Measurements from ENCODE around the gene VWA7.
A peak's percentile ranks its signal among the peaks of the same experiment; 100 is the strongest.

VWA7 gene

DNA sequence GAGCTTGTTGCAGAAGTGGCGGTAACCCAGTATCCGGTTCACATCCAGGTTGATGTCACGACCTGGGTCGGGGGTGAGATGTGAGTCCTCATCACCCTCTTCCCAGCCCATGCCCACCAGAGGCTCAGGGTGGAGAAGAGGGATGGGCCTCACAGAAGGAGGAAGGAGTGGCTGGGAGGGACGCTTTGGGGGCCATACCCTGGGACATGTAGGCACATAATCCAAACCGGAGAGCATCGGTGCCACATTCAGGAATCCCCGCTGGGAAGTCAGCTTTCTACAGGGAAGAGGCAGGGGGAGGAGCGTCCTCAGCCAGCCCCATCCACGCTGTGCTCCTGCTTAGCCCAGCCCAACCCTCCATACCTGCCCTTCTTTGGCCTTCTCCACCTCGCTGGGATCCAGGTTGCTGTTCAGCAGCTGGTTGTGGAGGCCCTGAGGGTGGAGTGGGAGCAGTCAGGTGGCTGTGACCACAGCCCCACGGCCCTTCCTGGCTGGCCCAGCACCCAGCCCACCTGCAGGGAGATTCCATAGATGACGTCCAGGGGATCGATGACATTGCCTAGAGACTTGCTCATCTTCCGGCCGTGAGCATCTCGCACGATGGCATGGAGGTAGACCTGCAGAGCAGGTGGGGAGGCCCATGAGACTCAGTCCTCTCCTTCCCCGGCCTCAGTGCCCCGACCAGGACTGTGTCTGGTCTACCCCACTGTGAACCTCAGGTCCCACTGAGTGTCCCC lies 3.5 kb upstream of the VWA7 start:
- no peak for TF ChIP-seq JUND (IDR thresholded peaks at IDR 0.05; ENCODE audit: low read depth)
- no peak for DNase-seq (ENCODE audit: low read depth in 1 of 2, low spot score in 1 of 2)
- in situ Hi-C loops (cut with HindIII; ENCODE audit: low pct_unique_long_range_greater_than_20kb, low sequenced_read_pairs) = no loop called here

DNA sequence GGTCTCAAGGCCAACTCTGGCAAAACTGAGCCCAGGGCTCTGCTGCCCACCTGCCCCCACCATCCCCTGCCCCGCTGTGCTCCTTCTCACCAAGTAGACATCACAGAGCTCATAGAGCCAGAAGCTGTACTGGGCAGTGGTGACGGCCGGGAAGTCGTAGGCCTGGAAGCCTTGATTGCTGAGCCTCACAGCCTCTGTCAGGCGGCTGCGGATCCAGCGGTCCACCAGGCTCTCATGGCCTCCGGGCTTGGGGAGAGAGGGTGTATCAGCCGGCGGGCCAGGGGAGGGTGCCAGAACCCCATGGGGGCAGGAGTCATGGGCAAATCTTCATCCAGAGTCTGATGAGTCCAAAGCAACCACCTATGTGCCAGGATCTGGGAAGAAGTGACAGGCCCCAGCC lies 2.8 kb upstream of the VWA7 start:
- no peak for TF ChIP-seq JUND (IDR thresholded peaks at IDR 0.05; ENCODE audit: low read depth)
- in situ Hi-C loops (cut with HindIII; ENCODE audit: low pct_unique_long_range_greater_than_20kb, low sequenced_read_pairs) = no loop called here
- no peak for DNase-seq (ENCODE audit: low read depth in 1 of 2, low spot score in 1 of 2)

DNA sequence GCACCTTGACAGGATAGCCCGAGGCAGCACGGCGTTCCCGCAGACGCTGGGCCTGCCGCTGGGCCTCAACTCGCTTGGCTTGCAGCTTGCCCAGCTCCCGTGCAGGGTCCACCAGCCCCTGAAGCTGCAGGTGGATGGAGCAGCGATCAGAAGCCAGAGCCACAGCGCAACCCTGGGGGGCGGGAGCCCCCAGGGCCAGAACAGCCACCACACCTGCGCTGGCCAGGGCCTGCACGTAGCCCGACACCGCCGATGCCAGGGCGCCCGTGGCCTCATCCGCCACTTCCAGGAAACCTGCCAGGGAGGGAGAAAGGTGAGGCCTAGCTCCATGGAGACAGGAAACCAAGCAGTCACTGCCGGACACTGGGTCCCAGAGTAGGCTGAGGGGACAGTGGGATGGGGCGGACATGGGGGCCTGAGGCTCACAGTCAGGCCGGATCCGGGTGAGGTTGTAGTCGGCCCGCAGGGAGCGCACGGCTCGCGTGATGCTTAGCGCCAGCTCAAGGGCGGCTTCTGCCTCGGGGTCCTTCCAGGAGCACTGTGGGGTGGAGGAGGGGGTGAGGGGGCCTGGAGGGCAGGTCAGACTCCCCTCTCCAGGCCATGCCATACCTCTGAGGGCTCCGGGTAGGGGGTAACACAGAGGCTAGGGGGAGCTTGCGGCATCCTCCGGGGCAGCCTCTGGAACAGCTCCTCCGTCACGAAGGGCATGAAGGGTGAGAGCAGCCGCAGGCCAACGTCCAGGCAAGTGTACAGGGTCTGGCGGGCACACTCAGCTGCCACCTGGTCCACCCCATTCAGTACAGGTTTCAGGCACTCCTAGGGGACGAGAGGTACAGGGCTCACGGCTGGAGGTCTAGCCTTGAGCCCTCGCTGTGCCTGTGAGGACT lies 2.1 kb upstream of the VWA7 start:
- no peak for DNase-seq (ENCODE audit: low read depth in 1 of 2, low spot score in 1 of 2)
- in situ Hi-C loops (cut with HindIII; ENCODE audit: low pct_unique_long_range_greater_than_20kb, low sequenced_read_pairs) = no loop called here
- no peak for TF ChIP-seq JUND (IDR thresholded peaks at IDR 0.05; ENCODE audit: low read depth)

DNA sequence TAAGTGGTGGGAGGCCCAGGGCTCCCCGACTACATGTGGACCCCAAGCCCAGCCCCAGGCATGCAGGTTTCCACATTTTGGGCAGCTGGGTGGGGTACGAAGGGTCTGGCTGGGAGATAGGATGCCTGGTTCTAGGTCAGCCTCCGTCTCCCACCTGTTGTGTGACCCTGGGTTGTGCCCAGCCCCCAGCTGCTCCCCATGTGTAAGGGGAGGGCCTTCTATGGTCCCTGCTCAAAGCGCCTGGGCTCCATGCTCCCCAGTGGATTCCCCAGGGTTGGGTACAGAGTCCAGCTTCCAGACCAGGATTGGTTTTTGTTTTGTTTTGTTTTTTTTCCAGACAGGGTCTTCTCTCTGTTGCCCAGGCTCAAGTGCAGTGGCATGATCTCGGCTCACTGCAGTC lies 1.1 kb upstream of the VWA7 start:
- in situ Hi-C loops (cut with HindIII; ENCODE audit: low pct_unique_long_range_greater_than_20kb, low sequenced_read_pairs) = no loop called here
- DNase-seq (ENCODE audit: low read depth in 1 of 2, low spot score in 1 of 2) = no peak
- TF ChIP-seq JUND (IDR thresholded peaks at IDR 0.05; ENCODE audit: low read depth) = no peak

DNA sequence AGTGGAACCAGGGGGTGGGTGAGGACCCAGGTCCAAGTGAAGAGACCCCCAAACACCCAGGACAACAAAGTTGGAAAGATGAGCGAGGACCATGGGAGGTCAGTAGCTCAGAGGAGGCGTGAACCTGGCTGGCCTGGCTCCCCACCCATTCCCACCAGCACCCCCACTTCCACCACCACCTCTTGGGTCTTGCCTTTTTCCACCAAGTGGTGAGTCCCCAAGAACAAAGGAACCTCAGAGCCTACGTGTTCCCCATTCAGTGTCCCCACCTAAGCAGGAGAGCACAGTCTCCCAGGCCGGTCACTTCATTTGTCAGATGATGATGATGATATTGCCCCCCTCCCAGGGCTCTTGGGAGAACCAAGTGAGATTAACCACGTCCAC lies 531 bp upstream of the VWA7 start:
- in situ Hi-C loops (cut with HindIII; ENCODE audit: low pct_unique_long_range_greater_than_20kb, low sequenced_read_pairs) = no loop called here
- no peak for DNase-seq (ENCODE audit: low read depth in 1 of 2, low spot score in 1 of 2)

GRCh38 chr6:31776485-31776988 lies 591 bp downstream of the VWA7 start:
- no peak for DNase-seq (ENCODE audit: low read depth in 1 of 2, low spot score in 1 of 2)
- in situ Hi-C loops (cut with HindIII; ENCODE audit: low pct_unique_long_range_greater_than_20kb, low sequenced_read_pairs) = no loop called here
- no peak for TF ChIP-seq JUND (IDR thresholded peaks at IDR 0.05; ENCODE audit: low read depth)

More for the DNA sequence above, 531 bp upstream of the VWA7 start:
- TF ChIP-seq JUND (IDR thresholded peaks at IDR 0.05; ENCODE audit: low read depth) = no peak

DNA sequence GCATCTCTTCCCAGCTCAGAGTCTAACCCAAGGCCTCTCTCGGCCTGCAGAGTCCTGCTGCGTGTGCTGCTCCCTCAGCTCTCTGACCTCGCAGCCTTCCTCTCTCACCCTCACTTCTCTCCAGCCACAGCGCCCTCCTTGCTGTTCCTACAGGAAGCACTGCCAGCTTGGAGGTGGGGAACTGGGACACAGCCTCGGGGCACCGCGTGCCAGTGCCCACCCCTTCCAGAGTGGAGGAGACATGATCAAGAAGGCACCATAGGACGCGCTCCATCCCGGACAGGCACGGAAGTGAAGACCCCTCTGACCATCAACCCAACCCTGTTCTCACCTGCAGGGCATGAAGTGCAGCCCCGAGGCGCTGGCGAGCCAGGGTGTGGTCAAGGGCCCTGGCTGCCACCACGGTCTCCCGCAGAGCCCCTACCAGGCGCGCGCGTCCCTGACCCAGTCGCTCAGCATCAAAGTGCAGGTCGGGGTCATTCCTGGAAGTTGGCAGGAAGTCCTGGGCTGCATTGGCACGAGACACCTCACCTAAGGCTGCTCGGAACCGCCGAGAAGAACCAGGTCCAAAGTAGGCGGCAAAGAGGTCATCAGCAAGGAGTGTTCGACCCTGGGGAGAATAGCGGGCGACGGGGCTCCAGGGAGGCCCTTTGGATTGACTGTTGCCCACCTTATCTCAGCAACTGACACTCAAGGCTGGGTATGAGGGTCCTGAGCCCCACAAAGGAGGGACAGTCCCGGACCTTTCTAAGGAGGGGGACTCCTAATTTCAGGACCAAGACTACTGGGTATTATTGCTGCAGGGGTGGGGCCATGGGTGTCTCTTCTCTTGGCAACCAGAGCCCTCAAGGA lies 1.3 kb downstream of the VWA7 start:
- TF ChIP-seq JUND (IDR thresholded peaks at IDR 0.05; ENCODE audit: low read depth) = no peak
- DNase-seq (ENCODE audit: low read depth in 1 of 2, low spot score in 1 of 2) = no peak
- in situ Hi-C loops (cut with HindIII; ENCODE audit: low pct_unique_long_range_greater_than_20kb, low sequenced_read_pairs) = no loop called here

GRCh38 chr6:31775184-31775583 lies 1.9 kb downstream of the VWA7 start:
- no peak for TF ChIP-seq JUND (IDR thresholded peaks at IDR 0.05; ENCODE audit: low read depth)
- in situ Hi-C loops (cut with HindIII; ENCODE audit: low pct_unique_long_range_greater_than_20kb, low sequenced_read_pairs) = no loop called here

DNA sequence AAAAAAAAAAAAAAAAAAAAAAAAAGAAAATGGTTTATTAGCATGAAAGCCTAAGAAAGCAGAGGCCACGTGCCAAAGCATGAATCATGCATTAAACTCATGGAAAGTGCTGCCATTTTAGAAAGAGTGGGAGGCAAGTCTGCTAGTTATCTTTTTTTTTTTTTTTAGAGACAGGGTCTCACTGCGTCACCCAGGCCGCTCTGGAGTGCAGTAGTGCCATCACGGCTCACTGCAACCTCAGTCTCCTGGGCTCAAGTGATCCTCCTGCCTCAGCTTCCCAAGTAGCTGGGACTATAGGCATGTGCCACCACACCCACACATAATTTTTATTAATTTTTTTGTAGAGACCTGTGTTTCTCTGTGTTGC lies 5.2 kb downstream of the VWA7 start:
- no peak for TF ChIP-seq JUND (IDR thresholded peaks at IDR 0.05; ENCODE audit: low read depth)
- no peak for DNase-seq (ENCODE audit: low read depth in 1 of 2, low spot score in 1 of 2)
- in situ Hi-C loops (cut with HindIII; ENCODE audit: low pct_unique_long_range_greater_than_20kb, low sequenced_read_pairs) = no loop called here

More at GRCh38 chr6:31775184-31775583, 1.9 kb downstream of the VWA7 start:
- DNase-seq (ENCODE audit: low read depth in 1 of 2, low spot score in 1 of 2) = peak; percentile 42 to 72

DNA sequence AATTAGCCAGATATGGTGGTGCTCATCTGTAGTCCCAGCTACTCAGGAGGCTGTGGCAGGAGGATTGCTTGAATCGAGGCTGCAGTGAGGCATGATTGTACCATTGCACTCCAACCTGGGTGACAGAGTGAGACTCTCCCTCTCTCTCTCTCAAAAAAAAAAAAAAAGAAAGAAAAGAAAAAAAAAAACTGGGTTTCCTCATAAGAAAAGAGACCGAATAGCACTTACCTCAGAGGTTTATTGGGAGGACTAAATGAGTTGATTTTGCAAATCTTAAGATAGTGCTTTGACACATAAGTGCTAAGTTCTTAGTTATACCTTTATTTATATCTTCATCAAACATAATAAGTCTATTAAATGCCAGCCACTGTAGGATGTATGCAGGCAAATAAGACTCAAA lies 6.3 kb downstream of the VWA7 start:
- no peak for TF ChIP-seq JUND (IDR thresholded peaks at IDR 0.05; ENCODE audit: low read depth)
- no peak for DNase-seq (ENCODE audit: low read depth in 1 of 2, low spot score in 1 of 2)
- in situ Hi-C loops (cut with HindIII; ENCODE audit: low pct_unique_long_range_greater_than_20kb, low sequenced_read_pairs) = no loop called here

DNA sequence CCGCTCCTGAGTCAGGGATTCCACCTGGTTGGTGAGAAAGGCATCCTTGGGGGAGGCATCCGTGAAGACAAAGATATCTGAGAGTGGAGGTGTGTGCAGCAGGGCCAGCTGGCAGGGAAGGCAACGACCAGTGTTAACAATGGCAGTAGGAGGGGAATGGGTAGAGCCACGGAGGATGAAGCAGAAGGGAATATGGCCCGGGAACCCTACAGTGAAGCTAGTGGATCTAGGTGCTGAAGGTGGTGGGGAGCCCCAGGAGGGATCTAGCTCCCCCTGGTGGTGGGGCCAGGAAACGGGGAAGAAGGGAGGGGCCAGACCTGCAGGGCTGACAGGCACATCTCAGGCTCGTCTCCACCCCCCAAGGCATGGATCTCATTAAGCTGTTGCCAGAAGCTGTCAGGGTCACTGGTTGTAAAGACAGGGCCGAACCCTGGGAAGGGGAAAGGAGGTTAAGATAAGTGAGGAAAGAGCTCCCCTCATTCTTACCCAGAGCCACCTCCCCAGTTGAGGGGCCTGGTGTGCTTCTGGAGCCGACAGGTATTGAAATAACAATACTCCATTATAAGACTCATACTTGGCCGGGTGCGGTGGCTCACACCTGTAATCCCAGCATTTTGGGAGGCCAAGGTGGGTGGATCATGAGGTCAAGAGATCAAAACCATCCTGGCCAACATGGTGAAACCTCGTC lies 7.3 kb downstream of the VWA7 start:
- no peak for TF ChIP-seq JUND (IDR thresholded peaks at IDR 0.05; ENCODE audit: low read depth)
- in situ Hi-C loops (cut with HindIII; ENCODE audit: low pct_unique_long_range_greater_than_20kb, low sequenced_read_pairs) = no loop called here
- DNase-seq (ENCODE audit: low read depth in 1 of 2, low spot score in 1 of 2) = peak; percentile 85 to 89
